Measurements from ENCODE around the gene SPEF1.

SPEF1 gene

DNA sequence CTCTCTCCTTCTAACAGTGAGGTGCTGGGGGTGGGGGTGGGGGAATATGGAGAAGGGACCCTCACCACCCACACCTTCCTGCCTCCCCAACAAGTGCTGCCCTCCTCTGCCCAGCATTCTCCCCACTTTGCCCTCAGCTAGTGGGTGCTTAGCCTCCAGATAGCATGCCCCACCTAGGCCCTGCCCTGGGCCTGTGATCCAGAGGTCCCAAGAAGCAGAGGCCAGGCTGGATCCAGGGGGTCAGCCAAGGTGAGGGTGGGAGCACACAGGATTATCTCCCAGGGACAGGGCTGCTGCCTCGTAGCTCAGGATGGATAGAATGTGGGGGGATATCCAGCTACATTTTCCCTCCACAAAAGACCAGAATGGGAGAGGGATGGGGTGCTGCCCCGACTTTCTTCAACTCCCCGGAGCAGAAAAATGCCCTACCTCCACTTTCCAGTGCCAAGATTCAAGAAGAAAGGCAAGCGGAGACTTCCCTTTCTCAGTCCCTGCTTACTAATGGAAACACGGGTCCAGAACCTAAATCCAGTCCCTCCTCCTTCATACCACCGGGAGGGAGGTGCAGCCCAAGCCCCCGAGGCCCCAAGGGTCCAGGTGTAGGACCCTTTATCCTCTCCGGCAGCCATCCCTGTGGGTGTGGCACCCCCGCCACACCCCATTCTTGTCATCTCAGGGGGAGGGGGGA is 14.7 kb downstream of the SPEF1 start:
- TF ChIP-seq, protein P1, sequence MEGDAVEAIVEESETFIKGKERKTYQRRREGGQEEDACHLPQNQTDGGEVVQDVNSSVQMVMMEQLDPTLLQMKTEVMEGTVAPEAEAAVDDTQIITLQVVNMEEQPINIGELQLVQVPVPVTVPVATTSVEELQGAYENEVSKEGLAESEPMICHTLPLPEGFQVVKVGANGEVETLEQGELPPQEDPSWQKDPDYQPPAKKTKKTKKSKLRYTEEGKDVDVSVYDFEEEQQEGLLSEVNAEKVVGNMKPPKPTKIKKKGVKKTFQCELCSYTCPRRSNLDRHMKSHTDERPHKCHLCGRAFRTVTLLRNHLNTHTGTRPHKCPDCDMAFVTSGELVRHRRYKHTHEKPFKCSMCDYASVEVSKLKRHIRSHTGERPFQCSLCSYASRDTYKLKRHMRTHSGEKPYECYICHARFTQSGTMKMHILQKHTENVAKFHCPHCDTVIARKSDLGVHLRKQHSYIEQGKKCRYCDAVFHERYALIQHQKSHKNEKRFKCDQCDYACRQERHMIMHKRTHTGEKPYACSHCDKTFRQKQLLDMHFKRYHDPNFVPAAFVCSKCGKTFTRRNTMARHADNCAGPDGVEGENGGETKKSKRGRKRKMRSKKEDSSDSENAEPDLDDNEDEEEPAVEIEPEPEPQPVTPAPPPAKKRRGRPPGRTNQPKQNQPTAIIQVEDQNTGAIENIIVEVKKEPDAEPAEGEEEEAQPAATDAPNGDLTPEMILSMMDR (IDR thresholded peaks at IDR 0.05; ENCODE audit: control insufficient read depth, insufficient read depth, low read depth, low read length, missing control alignments) = no peak
- peak overlapping the region; percentile 88 for H3K4me3 ChIP-seq (ENCODE audit: control insufficient read depth, low read depth, low read length)
- DNase-seq (ENCODE audit: low read depth) = no peak

DNA sequence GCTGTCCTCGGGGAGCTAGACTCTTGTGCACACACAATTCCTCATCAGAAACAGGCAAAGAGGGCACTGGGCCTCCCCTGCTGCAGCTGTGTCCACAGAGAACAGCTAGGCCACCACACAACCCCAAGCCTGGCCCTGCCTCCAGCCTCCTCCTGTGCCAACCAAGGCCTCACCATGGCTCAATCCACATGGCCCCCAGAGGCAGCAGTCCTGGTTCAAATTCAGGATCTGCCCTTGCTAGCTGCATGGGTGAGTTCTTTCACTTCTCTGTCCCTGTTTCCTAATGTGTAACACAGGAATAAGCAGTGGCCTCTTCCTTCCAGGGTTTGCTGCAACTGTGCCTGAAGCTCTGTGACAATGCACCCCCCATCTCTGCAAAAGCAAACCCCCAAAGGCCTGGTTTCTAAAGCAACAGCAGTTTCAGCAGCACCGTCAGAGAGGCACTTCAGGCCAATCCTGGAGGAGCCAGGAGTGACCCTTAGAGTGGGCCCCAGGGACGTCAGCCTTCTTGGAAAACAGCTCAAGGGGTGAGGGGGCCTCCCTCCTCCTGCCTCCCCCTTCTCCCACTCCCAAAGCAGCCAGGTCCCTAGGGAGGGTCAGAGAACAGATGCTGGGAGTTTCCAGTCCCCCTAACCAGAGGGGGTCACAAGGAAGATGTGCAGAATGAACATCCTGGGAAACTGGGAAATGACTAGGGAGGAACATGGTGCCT is 15.9 kb downstream of the SPEF1 start:
- TF ChIP-seq, protein P1 (IDR thresholded peaks at IDR 0.05; ENCODE audit: control insufficient read depth, insufficient read depth, low read depth, low read length, missing control alignments) = no peak
- H3K4me3 ChIP-seq (ENCODE audit: control insufficient read depth, low read depth, low read length) = no peak overlapping the region
- DNase-seq (ENCODE audit: low read depth) = no peak

DNA sequence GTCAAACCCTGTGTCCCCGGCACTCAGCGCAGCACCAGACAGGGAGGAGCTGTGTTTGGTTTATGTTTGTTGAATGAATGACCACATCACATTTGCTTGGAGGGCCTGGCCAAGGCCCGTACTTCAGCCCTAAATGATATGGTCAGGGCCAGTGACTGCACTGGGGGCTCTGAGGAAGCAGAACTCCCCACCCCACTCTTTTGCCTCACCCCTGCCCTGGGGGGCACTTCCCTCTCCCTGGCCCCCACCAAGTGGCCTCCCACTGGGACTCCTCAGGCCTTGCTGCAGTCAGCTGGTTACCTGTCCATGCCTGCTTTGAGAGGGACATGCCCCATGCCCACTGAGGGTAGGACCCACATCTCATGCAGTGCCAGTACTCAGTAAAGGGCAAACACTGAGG is 16.6 kb downstream of the SPEF1 start:
- TF ChIP-seq, protein P1 (IDR thresholded peaks at IDR 0.05; ENCODE audit: control insufficient read depth, insufficient read depth, low read depth, low read length, missing control alignments) = no peak
- no peak overlapping the region for H3K4me3 ChIP-seq (ENCODE audit: control insufficient read depth, low read depth, low read length)
- no peak for DNase-seq (ENCODE audit: low read depth)

DNA sequence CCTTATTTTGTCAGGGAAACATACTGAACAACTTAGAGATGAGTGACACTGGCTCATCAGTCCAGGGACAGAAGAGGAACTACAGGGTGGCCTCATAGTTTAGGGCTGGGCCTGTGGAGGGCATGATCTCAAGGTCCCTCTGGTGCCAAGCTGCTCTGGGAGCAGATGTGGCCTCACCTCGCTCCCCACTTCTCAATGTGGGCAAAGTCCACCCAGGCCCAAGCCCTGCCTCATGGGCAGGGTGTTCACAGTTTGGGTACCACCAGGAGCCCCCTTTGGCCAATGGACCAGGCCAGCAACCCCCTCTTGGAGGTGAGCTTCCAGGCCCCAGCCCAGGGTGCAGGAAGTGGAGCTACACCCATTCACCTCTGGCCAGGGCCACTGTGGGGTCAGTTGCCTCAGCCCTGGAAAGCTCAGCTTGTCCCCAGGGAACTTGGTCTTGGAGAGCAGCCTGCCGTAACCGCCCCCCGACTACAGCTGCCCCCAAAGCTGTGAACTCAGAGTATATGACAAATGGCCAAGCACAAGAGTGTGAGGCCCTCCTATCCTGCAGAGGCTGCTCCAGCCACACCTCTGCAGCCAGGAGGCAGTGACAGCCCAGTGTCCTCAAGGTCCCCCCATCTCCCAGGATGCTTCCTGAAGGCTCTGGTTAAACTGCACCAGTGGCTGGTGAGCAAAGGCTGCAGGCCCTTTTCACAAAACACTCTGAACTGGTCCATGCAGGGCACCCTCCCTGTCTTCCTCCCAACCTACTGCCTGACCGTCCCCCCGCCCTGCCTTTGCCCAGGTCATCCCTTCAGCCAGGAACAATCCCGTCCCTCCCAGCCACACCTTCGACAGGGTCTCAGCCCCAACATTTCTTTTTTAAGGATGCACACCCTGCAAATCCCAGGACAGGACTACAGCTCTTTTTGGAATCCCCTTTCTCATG is 17.3 kb downstream of the SPEF1 start:
- DNase-seq (ENCODE audit: low read depth) = no peak
- H3K4me3 ChIP-seq (ENCODE audit: control insufficient read depth, low read depth, low read length) = no peak overlapping the region
- TF ChIP-seq, protein P1 (IDR thresholded peaks at IDR 0.05; ENCODE audit: control insufficient read depth, insufficient read depth, low read depth, low read length, missing control alignments) = no peak

DNA sequence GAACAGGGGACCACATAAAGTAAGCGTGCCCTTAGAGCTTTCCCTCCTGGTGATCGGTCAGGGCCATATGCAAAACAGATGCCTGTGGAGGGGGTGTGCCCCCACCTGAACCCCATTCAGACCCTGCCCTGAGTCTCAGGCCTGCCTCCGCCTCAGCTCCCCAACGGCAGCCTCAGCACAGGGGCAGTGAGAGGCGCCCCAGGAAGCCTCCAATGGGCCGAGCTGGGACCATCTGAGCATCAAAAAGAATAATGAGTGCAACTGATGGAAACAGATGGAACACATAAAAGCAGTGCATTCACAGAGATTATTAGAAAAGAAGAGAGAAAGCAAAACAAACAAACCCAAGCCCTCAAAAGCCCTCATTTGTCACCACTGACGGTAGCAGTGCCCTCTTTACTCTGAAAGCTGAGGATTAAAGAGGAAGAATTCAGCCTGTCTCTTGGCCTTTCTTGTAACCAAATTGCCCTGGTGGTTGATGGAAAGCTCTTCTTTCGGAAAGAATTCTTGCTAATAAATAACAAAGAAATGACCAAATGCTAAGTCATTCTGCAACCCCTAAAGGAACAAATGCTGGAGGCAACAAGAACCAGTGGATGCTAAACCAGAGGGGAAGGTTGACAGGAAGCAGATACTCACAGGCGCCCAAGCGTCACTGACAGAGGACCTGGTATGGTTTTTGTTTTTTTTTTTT is 20.4 kb downstream of the SPEF1 start:
- no peak for DNase-seq (ENCODE audit: low read depth)
- H3K4me3 ChIP-seq (ENCODE audit: control insufficient read depth, low read depth, low read length) = no peak overlapping the region
- TF ChIP-seq, protein P1 (IDR thresholded peaks at IDR 0.05; ENCODE audit: control insufficient read depth, insufficient read depth, low read depth, low read length, missing control alignments) = no peak

DNA sequence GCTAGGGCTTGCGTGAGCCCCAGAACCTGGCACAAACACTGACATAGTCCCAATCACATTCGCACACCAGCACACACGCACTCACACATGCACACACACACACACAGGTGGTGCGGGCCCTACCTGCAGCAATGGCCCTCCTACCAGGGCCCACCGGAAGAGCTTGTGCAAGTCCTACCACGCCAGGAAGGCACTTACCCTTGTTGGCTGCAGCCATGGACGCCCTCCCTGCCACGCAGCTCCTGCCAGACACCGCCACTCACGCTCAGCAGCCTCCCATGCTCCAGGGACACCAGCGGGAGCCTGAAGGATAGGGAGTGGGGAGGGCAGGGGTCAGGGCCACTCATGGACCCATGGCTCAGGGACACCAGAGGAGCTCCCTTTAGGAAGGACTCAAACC is 21.4 kb downstream of the SPEF1 start:
- TF ChIP-seq, protein P1 (IDR thresholded peaks at IDR 0.05; ENCODE audit: control insufficient read depth, insufficient read depth, low read depth, low read length, missing control alignments) = no peak
- H3K4me3 ChIP-seq (ENCODE audit: control insufficient read depth, low read depth, low read length) = no peak overlapping the region
- DNase-seq (ENCODE audit: low read depth) = no peak
